ENCODE measurements around the gene RFXAP. TPM values are rescaled to one million over a fixed set of nuclear protein-coding genes. Genes with fewer than 3 reads are reported as not detected.

Gene RFXAP
- total RNA-seq, 1 experiment from 2014 or later: 0.74 TPM

DNA sequence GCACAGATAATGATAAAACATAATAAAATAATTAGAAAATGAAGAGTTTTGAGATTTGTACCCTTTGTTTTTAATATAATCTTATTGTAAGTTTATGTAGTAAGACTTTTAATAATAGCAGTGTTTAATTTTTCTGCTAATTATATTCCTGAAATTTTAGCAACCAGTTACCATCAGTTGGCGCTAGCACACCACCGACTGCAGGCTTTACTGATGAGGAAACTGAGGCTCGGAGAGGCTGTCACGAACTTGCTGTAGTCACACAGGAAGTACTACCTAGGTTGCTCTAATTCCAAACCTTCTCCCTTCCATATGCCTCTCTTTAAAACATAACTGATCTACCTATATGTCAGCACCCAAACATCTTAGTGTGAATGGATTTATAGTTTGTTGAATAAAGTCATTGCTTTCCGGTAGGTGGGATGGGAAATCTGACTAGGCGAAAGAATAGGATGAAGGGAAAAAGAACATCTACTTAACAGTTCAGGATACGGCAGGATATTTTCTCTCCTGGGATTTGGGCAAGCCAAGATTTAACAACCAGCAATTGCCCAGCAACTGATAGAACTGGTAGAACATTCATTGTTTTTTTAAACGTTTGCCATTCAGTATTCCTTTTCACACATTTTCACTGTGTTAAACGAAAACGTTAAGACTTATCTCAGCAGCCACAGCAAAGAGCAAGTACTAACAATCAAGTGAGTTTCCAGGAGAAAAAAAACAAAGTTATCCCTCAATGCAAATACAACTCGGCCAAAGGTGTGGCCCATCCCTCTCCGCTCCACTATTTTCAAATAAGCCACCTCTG, 822 bp upstream of the RFXAP start:
- no peak for DNase-seq (ENCODE audit: low read depth)

- DNase-seq (ENCODE audit: low read depth): peak; percentile 17
Measured at GRCh38 chr13:36819739-36820090, 693 bp downstream of the RFXAP start.

DNA sequence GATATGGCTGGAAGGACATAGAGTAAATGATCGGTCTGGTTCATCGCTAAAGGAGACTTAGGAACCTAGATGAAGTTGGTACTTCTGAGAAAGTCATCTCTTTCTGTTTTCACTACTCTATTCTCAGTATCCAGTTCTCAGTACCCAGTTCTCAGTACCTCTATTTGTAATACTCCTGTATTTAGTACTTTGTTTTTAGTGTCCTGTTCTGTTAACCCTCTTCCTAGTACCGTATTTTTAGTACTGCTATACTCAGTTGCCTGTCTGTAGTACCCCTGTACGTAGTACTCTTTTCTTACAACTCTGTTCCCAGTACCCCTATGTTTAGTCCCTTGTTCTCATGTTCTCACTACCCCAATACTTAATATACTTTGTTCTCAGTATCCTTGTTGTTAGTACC, 1.2 kb downstream of the RFXAP start:
- DNase-seq (ENCODE audit: low read depth): no peak

- DNase-seq (ENCODE audit: low read depth): no peak
Measured at GRCh38 chr13:36822785-36823184, 3.8 kb downstream of the RFXAP start.

DNA sequence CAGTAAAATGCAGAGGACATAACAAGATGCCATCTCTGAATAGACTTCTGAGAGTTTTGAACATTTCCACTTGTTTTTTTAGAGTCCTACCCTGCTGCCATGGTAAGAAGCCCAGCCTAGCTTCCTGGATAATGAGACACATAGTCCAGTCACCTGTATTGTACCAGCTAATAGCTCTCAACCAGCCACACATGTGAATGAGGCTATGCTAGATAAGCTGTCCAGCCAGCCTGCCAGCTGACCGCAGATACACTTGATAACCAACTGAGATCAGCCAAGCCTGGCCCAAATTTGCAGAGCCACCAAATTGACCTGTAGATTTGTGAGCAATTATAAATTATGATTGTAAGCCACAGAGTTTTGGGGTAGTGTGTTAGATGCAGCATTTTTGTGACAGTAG, 10.7 kb downstream of the RFXAP start:
- no peak for DNase-seq (ENCODE audit: low read depth)

- no peak for DNase-seq (ENCODE audit: low read depth)
Measured at GRCh38 chr13:36831291-36831690, 12.3 kb downstream of the RFXAP start.

- no peak for DNase-seq (ENCODE audit: low read depth)
Measured at GRCh38 chr13:36834299-36834698, 15.3 kb downstream of the RFXAP start.

GRCh38 chr13:36837354-36838092, 18.5 kb downstream of the RFXAP start:
- no peak for DNase-seq (ENCODE audit: low read depth)

GRCh38 chr13:36839281-36839680, 20.3 kb downstream of the RFXAP start:
- no peak for DNase-seq (ENCODE audit: low read depth)

DNA sequence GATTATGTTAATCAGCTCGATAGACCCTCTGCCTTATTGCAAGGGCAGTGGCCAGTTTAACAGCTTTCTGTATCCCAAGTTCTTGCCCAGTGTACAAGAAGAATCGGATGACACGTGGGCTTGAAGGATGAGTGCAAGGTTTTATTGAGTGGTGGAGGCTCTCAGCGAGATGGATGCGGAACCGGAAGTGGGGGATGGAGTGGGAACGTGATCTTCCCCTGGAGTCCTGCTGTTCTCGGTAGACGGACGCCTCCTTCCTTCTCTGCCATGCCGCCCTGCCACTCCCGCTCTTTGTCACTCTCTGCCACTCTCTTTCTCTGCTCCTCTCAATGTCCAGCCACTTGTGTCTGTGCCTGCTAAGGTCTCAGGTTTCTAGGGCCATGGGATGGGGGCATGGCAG, 21.0 kb downstream of the RFXAP start:
- no peak for DNase-seq (ENCODE audit: low read depth)

GRCh38 chr13:36840718-36841250, 21.8 kb downstream of the RFXAP start:
- DNase-seq (ENCODE audit: low read depth): no peak

DNA sequence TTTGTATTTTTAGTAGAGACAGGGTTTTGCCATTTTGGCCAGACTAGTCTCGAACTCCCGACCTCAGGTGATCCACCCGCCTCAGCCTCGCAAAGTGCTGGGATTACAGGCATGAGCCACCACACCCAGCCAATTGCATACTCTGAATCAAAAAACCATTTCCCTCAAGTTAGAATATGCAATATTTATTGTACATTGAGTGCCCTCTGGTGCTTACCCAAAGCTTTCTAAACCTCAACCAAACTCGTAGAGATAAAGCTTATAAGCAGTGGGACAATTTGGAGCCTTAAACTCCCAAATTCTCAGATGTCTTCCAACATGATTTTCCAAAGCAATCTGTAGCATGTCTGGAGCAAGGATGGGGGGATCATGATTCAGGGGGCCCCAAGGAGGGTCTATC, 22.4 kb downstream of the RFXAP start:
- no peak for DNase-seq (ENCODE audit: low read depth)

DNA sequence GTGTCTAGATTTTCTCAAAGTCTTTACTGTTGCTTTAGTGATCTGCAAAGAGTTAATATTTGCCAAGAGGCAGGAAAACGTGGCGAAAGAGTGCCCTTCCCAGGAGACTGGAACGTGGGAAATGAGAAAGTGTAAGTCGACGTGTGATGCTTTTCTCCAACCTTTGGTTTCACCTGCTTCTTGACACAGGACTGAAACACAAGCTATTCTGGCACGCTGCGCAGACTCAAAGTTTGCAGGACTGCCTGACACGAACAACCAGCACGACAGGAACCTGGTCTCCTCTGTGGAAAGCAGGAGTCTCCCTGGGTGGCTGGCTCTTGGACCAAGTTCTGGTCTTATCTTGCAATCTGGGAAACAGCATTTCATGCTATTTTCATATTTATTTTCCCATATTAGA, 28.6 kb downstream of the RFXAP start:
- DNase-seq (ENCODE audit: low read depth): no peak

GRCh38 chr13:36848199-36848982, 29.4 kb downstream of the RFXAP start:
- DNase-seq (ENCODE audit: low read depth): peak; percentile 17

- no peak for DNase-seq (ENCODE audit: low read depth)
Measured at GRCh38 chr13:36850790-36851438, 31.9 kb downstream of the RFXAP start.

DNA sequence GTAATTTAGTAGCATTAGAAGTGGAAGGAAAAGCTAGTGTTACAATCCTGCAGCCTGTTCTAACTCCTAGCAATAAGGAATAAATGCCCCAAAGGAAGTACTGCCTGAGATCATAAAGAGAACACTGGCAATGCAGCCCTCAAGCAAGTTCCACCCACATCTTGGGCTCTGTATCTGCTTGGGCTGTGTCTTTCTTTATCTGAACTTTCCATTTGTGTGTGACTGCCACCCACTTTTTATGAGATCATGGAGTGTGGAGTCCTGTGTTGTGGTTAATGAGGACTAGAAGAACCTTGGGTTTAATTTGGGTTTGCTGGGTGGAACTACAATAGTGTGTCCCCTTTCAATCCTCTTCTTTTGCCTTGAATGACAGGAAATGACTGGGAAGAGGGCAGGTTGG, 38.2 kb downstream of the RFXAP start:
- no peak for DNase-seq (ENCODE audit: low read depth)

- peak; percentile 4 for DNase-seq (ENCODE audit: low read depth)
Measured at GRCh38 chr13:36858290-36858689, 39.3 kb downstream of the RFXAP start.

DNA sequence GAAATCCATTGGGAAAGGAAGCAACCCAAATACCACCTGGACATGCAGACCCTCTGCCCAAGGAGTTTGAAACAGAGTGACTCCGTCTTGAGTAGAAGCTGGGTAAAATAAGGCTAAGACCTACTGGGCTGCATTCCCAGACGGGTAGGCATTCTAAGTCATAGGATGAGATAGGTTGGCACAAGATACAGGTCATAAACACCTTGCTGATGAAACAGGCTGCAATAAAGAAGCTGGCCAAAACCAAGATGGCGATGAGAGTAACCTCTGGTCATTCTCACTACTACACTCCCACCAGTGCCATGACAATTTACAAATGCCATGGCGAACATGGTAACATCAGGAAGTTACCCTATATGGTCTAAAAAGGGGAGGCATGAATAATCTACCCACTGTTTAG, 40.2 kb downstream of the RFXAP start:
- DNase-seq (ENCODE audit: low read depth): no peak

DNA sequence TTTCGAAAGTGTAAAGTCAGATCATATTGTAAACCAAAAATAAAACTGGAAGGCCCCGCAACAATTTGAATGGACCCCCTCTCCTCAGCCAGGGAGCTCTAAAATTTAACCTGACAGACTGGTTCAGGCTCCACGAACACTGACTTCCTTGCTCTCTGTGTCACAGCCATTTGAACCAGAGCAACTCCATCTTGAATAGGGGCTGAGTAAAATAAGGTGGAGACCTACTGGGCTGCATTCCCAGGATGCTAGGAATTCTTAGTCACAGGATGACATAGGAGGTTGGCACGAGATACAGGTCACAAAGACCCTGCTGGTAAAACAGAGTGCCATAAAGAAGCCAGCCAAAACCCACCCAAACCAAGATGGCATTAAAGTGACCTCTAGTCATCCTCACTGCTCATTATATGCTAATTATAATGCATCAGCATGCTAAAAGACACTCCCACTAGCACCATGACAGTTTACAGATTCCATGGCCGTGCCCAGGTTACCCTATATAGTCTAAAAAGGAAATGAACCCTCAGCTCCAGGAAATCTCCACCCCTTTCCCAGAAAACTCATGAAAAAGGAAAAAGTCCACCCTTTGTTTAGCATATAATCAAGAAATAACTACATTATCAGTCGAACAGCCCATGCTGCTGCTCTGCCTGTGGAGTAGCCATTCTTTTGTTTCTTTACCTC, 43.1 kb downstream of the RFXAP start:
- no peak for DNase-seq (ENCODE audit: low read depth)

GRCh38 chr13:36862722-36863121, 43.7 kb downstream of the RFXAP start:
- no peak for DNase-seq (ENCODE audit: low read depth)

- no peak for DNase-seq (ENCODE audit: low read depth)
Measured at GRCh38 chr13:36865265-36865664, 46.2 kb downstream of the RFXAP start.
